GM10248 (cell line): Measurements from ENCODE around the gene SEC22A.

Experiments used
- CTCF ChIA-PET: fragments of 300-600 bp; sonication (Branson Sonifier 250); formaldehyde crosslinking; extraction: SDS; loops from one replicate; lab custom pipeline; 2021; ENCODE audit warnings: antibody characterized with exemption; lab: Yijun Ruan, JAX
- POLR2A ChIA-PET: fragments of 350-650 bp; sonication (Branson Sonifier 250); formaldehyde crosslinking; extraction: SDS; loops from one replicate; lab custom pipeline; 2020; ENCODE audit warnings: antibody characterized with exemption; lab: Yijun Ruan, JAX
- DNase-seq: peaks from one replicate; pipeline ENCODE4 v3.0.0; 2012; ENCODE audit errors: extremely low spot score
- TF ChIP-seq, protein P1 (sequence below): IDR thresholded peaks from 2 replicates; pipeline ENCODE4 v1.5.1; 2012; ENCODE audit warnings: mild to moderate bottlenecking, low read depth; ENCODE audit errors: extremely low read depth, missing control alignments, control extremely low read depth

The SEC22A gene

GRCh38 chr3:123278446-123278845, 76.7 kb downstream of the SEC22A start:
- TF ChIP-seq, protein P1, sequence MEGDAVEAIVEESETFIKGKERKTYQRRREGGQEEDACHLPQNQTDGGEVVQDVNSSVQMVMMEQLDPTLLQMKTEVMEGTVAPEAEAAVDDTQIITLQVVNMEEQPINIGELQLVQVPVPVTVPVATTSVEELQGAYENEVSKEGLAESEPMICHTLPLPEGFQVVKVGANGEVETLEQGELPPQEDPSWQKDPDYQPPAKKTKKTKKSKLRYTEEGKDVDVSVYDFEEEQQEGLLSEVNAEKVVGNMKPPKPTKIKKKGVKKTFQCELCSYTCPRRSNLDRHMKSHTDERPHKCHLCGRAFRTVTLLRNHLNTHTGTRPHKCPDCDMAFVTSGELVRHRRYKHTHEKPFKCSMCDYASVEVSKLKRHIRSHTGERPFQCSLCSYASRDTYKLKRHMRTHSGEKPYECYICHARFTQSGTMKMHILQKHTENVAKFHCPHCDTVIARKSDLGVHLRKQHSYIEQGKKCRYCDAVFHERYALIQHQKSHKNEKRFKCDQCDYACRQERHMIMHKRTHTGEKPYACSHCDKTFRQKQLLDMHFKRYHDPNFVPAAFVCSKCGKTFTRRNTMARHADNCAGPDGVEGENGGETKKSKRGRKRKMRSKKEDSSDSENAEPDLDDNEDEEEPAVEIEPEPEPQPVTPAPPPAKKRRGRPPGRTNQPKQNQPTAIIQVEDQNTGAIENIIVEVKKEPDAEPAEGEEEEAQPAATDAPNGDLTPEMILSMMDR: no peak
- ChIA-PET CTCF (no interaction called here), POLR2A (no interaction called here)
- DNase-seq: no peak

DNA sequence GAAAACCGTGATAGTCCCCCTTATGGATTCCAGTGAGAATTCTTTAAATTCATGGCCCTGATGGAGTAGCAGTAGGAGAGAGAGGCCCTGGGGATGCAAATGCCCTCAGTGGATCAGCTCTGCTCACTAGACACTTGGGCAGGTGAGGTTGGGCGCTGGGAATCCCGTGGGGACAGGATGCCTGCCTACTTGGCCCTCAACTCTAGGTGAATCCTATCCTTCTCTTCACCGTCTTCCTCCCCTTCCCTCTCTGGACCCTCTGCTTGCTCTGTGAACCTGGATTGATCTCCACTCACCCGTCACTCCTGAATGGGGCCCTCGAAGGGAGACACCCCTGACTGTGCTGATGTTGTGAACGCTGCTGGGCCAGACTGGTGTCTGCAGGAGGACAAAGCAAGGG, 77.4 kb downstream of the SEC22A start:
- ChIA-PET CTCF (interaction anchor here (1.2 kb wide), 1 partner anchor 7 kb away, joined by 3 read pairs; no protein-coding TSS in a partner anchor), POLR2A (no interaction called here)
- TF ChIP-seq, protein P1: no peak
- DNase-seq: peak; percentile 9

DNA sequence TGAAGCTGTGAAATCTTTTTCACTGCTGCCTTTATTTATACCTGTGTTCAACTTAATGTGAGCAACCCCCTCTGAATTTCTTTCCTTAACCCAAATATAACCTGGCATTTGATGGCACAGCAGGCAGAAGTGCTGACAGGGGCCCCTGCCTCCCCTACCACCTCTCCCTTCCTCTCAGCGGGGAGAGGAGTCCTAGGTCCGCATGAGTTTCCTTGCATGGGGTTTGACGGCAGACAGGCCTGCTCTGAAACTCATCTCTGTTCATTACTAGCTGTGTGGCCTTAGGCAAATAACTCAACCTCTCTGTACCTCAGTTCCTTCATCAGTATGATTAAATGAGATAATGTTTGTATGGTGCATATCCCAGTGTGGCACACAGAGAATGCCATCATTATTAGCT, 79.7 kb downstream of the SEC22A start:
- TF ChIP-seq, protein P1: no peak
- ChIA-PET CTCF (no interaction called here), POLR2A (no interaction called here)
- DNase-seq: no peak

DNA sequence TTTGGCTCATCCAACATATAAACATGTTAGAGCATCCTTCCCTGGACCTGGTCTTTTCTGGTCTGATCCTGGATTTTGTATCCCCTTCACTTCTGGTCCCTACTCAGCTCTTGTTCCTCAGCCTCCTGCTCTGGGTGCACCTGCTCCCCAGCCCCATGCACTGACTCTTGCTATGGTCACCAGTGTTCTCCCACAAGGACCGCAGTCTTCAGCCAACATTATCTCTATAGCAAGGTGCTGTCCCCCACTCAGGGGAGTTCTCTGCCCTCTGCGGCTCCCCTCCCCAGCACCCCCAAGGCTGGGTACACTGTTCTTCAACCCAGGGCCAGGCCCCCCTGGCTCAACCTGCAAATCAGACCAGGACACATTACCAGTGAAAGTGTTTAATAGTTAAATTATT, 80.2 kb downstream of the SEC22A start:
- ChIA-PET POLR2A (no interaction called here), CTCF (interaction anchor here (1.0 kb wide), 1 partner anchor 18 kb away, joined by 3 read pairs; no protein-coding TSS in a partner anchor)
- TF ChIP-seq, protein P1: no peak
- no peak for DNase-seq

DNA sequence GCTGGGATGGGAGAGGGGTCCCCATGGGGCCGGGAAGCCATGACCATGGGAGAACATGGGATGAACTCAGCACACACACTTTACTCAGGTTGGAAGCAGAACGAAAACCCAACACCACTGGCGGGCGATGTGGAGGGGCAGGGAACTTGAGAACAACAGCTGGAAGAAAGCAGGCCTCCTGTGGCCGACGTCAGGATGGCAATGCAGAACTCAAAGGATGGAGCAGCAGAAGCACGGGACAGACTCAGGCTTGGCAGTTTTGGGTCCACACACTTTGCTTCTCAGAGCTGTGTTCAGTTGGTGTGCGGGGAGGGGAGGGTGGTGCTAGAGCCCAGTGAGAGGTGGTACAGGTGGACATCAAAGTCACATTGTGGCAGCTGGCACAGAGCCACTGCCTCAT, 80.7 kb downstream of the SEC22A start:
- no peak for DNase-seq
- CTCF ChIA-PET: interaction anchor here (1.0 to 1.4 kb wide), 2 partner anchors 18 to 38 kb away, joined by 3 read pairs; no protein-coding TSS in a partner anchor
- TF ChIP-seq, protein P1: no peak
- POLR2A ChIA-PET: no interaction called here

DNA sequence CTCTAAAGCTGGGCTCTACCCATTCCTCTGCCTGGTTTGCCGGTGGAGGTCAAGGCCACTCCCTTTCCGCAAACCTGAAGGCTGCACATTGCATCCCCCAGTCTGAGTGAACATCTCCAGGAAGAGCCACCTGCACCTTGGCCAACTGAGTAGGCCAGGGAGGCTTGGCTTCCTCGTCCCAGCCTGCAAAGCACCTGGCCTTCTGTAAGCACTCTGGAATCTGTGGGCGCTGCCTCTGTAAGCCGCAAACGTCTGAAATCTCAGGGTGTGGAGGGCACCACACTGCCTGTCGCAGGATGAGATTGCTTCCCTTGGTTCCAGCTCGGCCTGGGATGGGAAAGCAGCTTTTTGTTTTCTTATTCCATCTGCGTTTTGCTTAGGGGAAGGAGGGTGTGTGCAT, 81.3 kb downstream of the SEC22A start:
- POLR2A ChIA-PET: no interaction called here
- DNase-seq: no peak
- TF ChIP-seq, protein P1: no peak
- CTCF ChIA-PET: interaction anchor here (1.0 to 1.4 kb wide), 2 partner anchors 19 to 37 kb away, joined by 3 read pairs; no protein-coding TSS in a partner anchor
